Kidney (tissue), 14 donors: ENCODE measurements around the gene MYH6. TPM values are rescaled to one million over a fixed set of nuclear protein-coding genes. Genes with fewer than 3 reads are reported as not detected.

Source experiments
- DNase-seq, 5 donors: peaks; one replicate each; pipeline ENCODE4 v3.0.0-alpha.2; 2013 to 2020
- FAIRE-seq: peaks from 2 replicates; lab custom pipeline; 2012; peaks lifted over from hg19 to GRCh38; lab: Jason Lieb, UNC
- H3K27ac ChIP-seq, 2 donors: one replicate each; pipeline ENCODE4 v1.7.0; 2013; ENCODE audit warnings: low read depth in 2 of 2, low read length in 2 of 2, inconsistent platforms in 1 of 2
- H3K27me3 ChIP-seq: one replicate; pipeline ENCODE4 v1.7.1; 2013; ENCODE audit warnings: low read length, inconsistent platforms; ENCODE audit not compliant: control insufficient read depth, insufficient read depth
- H3K36me3 ChIP-seq, 3 donors: one replicate each; pipeline versions ENCODE4 v1.7.0 to v1.7.1; 2013; ENCODE audit warnings: low read length in 3 of 3, control low read depth in 1 of 3, inconsistent platforms in 1 of 3; ENCODE audit not compliant: insufficient read depth in 3 of 3, control insufficient read depth in 2 of 3
- H3K4me1 ChIP-seq, 3 donors: one replicate each; pipeline versions ENCODE4 v1.7.0 to v1.7.1; 2013; ENCODE audit warnings: low read length in 3 of 3, inconsistent platforms in 1 of 3, low read depth in 1 of 3; ENCODE audit not compliant: control insufficient read depth in 2 of 3, insufficient read depth in 2 of 3
- H3K4me3 ChIP-seq, 3 donors: one replicate each; pipeline versions ENCODE4 v1.7.0 to v1.8.1; 2013; ENCODE audit warnings: low read length in 3 of 3, control low read depth in 1 of 3, inconsistent platforms in 1 of 3
- H3K9ac ChIP-seq, 3 donors: one replicate each; pipeline versions ENCODE4 v1.7.0 to v1.7.1; 2013; ENCODE audit warnings: low read length in 3 of 3, control low read depth in 1 of 3, inconsistent platforms in 1 of 3
- H3K9me3 ChIP-seq, 3 donors: one replicate each; pipeline versions ENCODE4 v1.7.0 to v1.7.1; 2013; ENCODE audit warnings: low read length in 3 of 3, control low read depth in 1 of 3, inconsistent platforms in 1 of 3; ENCODE audit not compliant: control insufficient read depth in 2 of 3, insufficient read depth in 1 of 3
- intact Hi-C: fragments of 100-400 bp; cut with DNase I; formaldehyde crosslinking; loops from one replicate; pipeline ENCODE4 v1.11.1; 2022
- polyA plus RNA-seq: library from polyadenylated mRNA; stranded (reverse); fragments of 350-450 nt; fragmentation: Illumina TruSeq; extraction: RNeasy Lipid Tissue Mini Kit (QIAGEN cat#74804); gene quantifications from one replicate; pipeline ENCODE4 v1.2.3, GENCODE V29; 2014; ENCODE audit warnings: low read depth, low replicate concordance; ENCODE audit not compliant: insufficient read depth
- total RNA-seq: library from RNA; stranded (reverse); fragmentation: NEBNext Ultra II Directional; extraction: Animal tissue kit (Norgen Biotek cat#: 25700); gene quantifications from one replicate; pipeline ENCODE4 v1.2.1, GENCODE V29; 2021
- TF ChIP-seq, protein P1 (sequence below): IDR thresholded peaks from 3 replicates; pipeline ENCODE4 v1.5.1; 2012; ENCODE audit warnings: mild to moderate bottlenecking, moderate library complexity, borderline replicate concordance; ENCODE audit not compliant: insufficient read depth; ENCODE audit errors: extremely low read depth
- donor health status: control.
- donor health status: control.
- donor health status: control.
- donor health status: control.
- donor health status: control.
- donor health status: DM: yes; HTN: yes; CAD: no.
- donor health status: Normal renal cell carcinoma (clear cell type).

MYH6 gene
- total and polyA plus RNA-seq, 2 donors from 2014 or later = 0.03 to 0.13 TPM

- H3K27me3 ChIP-seq = no peaks in the 10 kb centered on the region
- no peaks in the 10 kb centered on the region for H3K36me3 ChIP-seq
- no peaks in the 10 kb centered on the region for H3K9me3 ChIP-seq
- FAIRE-seq (no peak), DNase-seq (no peak)
- TF ChIP-seq, protein P1, sequence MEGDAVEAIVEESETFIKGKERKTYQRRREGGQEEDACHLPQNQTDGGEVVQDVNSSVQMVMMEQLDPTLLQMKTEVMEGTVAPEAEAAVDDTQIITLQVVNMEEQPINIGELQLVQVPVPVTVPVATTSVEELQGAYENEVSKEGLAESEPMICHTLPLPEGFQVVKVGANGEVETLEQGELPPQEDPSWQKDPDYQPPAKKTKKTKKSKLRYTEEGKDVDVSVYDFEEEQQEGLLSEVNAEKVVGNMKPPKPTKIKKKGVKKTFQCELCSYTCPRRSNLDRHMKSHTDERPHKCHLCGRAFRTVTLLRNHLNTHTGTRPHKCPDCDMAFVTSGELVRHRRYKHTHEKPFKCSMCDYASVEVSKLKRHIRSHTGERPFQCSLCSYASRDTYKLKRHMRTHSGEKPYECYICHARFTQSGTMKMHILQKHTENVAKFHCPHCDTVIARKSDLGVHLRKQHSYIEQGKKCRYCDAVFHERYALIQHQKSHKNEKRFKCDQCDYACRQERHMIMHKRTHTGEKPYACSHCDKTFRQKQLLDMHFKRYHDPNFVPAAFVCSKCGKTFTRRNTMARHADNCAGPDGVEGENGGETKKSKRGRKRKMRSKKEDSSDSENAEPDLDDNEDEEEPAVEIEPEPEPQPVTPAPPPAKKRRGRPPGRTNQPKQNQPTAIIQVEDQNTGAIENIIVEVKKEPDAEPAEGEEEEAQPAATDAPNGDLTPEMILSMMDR = no peak
- H3K27ac ChIP-seq = no peak overlapping the region
- intact Hi-C loops = no loop called here
- H3K4me1 ChIP-seq = no peaks in the 10 kb centered on the region
- H3K9ac ChIP-seq = no peak overlapping the region
- H3K4me3 ChIP-seq = no peak overlapping the region
These were observed 3.0 kb downstream of the MYH6 start for GRCh38 chr14:23405096-23405495.

DNA sequence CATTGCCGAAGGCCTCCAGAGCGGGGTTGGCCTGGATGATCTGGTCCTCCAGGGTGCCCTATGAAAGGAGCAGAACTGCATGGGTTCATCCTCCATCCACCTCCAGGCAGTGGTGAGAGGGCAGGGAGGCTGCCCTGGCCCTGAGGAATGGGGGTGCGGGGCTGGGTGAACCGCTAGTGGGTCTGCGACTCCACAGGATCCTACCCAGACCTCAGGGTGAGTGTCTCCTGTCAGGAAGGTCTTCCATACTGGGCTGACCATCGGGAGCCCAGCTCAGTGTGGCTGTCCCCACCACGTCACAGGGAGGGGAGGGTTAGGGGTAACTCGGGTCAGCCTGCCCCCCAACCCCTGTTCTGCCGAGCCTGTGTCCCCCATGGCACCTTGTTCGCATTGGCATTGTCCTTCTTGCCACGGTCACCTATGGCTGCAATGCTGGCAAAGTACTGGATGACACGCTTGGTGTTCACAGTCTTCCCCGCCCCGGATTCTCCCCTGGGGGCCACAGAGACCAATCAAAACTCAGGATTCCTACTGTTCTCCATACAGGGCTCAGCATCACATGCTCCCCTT, 3.7 kb downstream of the MYH6 start:
- Histone ChIP-seq H3K9ac (no peak overlapping the region), H3K9me3 (no peaks in the 10 kb centered on the region), H3K4me3 (no peak overlapping the region), H3K36me3 (no peaks in the 10 kb centered on the region), H3K27me3 (no peaks in the 10 kb centered on the region), H3K27ac (no peak overlapping the region), H3K4me1 (no peaks in the 10 kb centered on the region)
- no peak for FAIRE-seq
- DNase-seq = no peak
- TF ChIP-seq, protein P1 = no peak
- intact Hi-C loops = no loop called here

DNA sequence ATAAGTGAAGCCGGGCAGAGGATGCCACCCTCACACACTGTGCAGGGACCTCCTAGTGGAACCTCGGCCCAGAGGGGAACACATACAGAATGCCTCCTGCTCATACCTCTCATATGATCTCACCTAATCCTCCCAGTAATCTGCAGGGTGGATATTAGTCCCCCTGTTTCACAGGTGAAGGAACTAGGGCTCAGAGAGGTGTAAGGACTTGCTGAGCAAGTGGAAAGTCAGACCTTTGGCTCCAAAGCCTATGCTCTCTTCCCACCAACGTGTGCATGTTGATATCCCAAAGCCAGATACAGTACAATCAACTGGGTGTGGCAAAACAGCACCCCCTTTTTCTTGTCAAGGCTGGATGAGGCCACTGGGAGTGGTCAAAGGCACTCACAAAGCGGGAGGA, 4.2 kb downstream of the MYH6 start:
- no peak for DNase-seq
- Histone ChIP-seq H3K27ac (no peak overlapping the region), H3K4me1 (no peaks in the 10 kb centered on the region), H3K36me3 (no peaks in the 10 kb centered on the region), H3K4me3 (no peak overlapping the region), H3K27me3 (no peaks in the 10 kb centered on the region), H3K9me3 (no peaks in the 10 kb centered on the region), H3K9ac (no peak overlapping the region)
- FAIRE-seq = no peak
- intact Hi-C loops = no loop called here
- TF ChIP-seq, protein P1 = no peak

- DNase-seq = no peak
- TF ChIP-seq, protein P1 = no peak
These were observed 5.0 kb downstream of the MYH6 start for GRCh38 chr14:23403139-23403438.

More at GRCh38 chr14:23403139-23403438, 5.0 kb downstream of the MYH6 start:
- no peaks in the 10 kb centered on the region for H3K36me3 ChIP-seq
- H3K4me3 ChIP-seq = no peak overlapping the region
- no peak for FAIRE-seq
- H3K27ac ChIP-seq = no peak overlapping the region
- no peaks in the 10 kb centered on the region for H3K27me3 ChIP-seq
- no peaks in the 10 kb centered on the region for H3K4me1 ChIP-seq
- no peaks in the 10 kb centered on the region for H3K9me3 ChIP-seq
- intact Hi-C loops = no loop called here
- no peak overlapping the region for H3K9ac ChIP-seq
